GM12878 (cell line): Measurements from ENCODE around the gene CCDC6. TPM values are rescaled to one million over a fixed set of nuclear protein-coding genes. Genes with fewer than 3 reads are reported as not detected.

Experiments used
- ATF2 ChIP-seq: IDR thresholded peaks from 2 replicates; pipeline ENCODE4 v1.6.1; 2012; ENCODE audit warnings: low read length, inconsistent platforms
- BCL11A ChIP-seq: IDR thresholded peaks from 2 replicates; pipeline ENCODE4 v1.6.1; 2011; ENCODE audit warnings: low read depth, low read length
- BCLAF1 ChIP-seq: fragments of 450-650 bp; IDR thresholded peaks from 2 replicates; pipeline ENCODE4 v1.6.1; 2017; ENCODE audit warnings: antibody characterized with exemption, mild to moderate bottlenecking, moderate library complexity
- BRCA1 ChIP-seq: IDR thresholded peaks from 2 replicates; pipeline ENCODE4 v1.6.1; 2011; ENCODE audit warnings: low read depth, low read length, improper control_type of control experiment
- CEBPZ ChIP-seq: fragments of 150-350 bp; IDR thresholded peaks from 2 replicates; pipeline ENCODE4 v1.6.1; 2016; ENCODE audit warnings: low read depth, low read length
- CHD4 ChIP-seq: fragments of 200-600 bp; sonication (generic); IDR thresholded peaks from 2 replicates; pipeline ENCODE4 v1.6.1; 2016; ENCODE audit warnings: mild to moderate bottlenecking
- E2F8 ChIP-seq: fragments of 450-650 bp; IDR thresholded peaks from 2 replicates; pipeline ENCODE4 v1.6.1; 2018; ENCODE audit warnings: mild to moderate bottlenecking, low read depth, moderate library complexity; ENCODE audit not compliant: partially characterized antibody
- EED ChIP-seq: sonication (generic); IDR thresholded peaks from 2 replicates; pipeline ENCODE4 v1.6.1; 2016; ENCODE audit warnings: antibody characterized with exemption, low read depth
- ESRRA ChIP-seq: IDR thresholded peaks from 2 replicates; pipeline ENCODE4 v1.6.1; 2012; ENCODE audit warnings: mild to moderate bottlenecking, low read length, improper control_type of control experiment
- FOXK2 ChIP-seq: fragments of 450-650 bp; IDR thresholded peaks from 2 replicates; pipeline ENCODE4 v1.6.1; 2017; ENCODE audit warnings: mild to moderate bottlenecking, moderate library complexity
- MTA3 ChIP-seq: IDR thresholded peaks from 2 replicates; pipeline ENCODE4 v1.6.1; 2012; ENCODE audit warnings: low read length, inconsistent platforms, borderline replicate concordance
- NR2F1 ChIP-seq: fragments of 450-650 bp; conservative IDR thresholded peaks from 2 replicates; pipeline ENCODE4 v1.6.1; 2017; ENCODE audit warnings: mild to moderate bottlenecking
- NRF1 ChIP-seq: conservative IDR thresholded peaks from 2 replicates; pipeline ENCODE4 v1.6.1; 2011; ENCODE audit warnings: mild to moderate bottlenecking, low read depth, low read length, improper control_type of control experiment
- POLR2AphosphoS5 ChIP-seq: IDR thresholded peaks from 2 replicates; pipeline ENCODE4 v1.6.1; 2011; ENCODE audit warnings: mild to moderate bottlenecking, low read length, inconsistent platforms
- RCOR1 ChIP-seq: conservative IDR thresholded peaks from 2 replicates; pipeline ENCODE4 v1.6.1; 2012; ENCODE audit warnings: low read depth, low read length, improper control_type of control experiment
- RELB ChIP-seq: fragments of 450-650 bp; IDR thresholded peaks from 2 replicates; pipeline ENCODE4 v1.6.1; 2017; ENCODE audit warnings: low read depth, mild to moderate bottlenecking, moderate library complexity
- SMARCA5 ChIP-seq: fragments of 450-650 bp; IDR thresholded peaks from 2 replicates; pipeline ENCODE4 v1.6.1; 2017; ENCODE audit warnings: mild to moderate bottlenecking
- SMC3 ChIP-seq: IDR thresholded peaks from 2 replicates; pipeline ENCODE4 v1.6.1; 2011; ENCODE audit warnings: low read length, improper control_type of control experiment, borderline replicate concordance
- WRNIP1 ChIP-seq: IDR thresholded peaks from 2 replicates; pipeline ENCODE4 v1.6.1; 2011; ENCODE audit warnings: low read depth, low read length, improper control_type of control experiment, borderline replicate concordance
- ZNF24 ChIP-seq: fragments of 450-650 bp; IDR thresholded peaks from 2 replicates; pipeline ENCODE4 v1.6.1; 2017; ENCODE audit warnings: antibody characterized with exemption, mild to moderate bottlenecking
- ZNF622 ChIP-seq: fragments of 450-650 bp; IDR thresholded peaks from 2 replicates; pipeline ENCODE4 v1.6.1; 2017; ENCODE audit warnings: mild to moderate bottlenecking, inconsistent platforms
- polyA plus RNA-seq, 11 experiments: library from polyadenylated mRNA; depleted of rRNA in 4 of 11; unstranded in 6 of 11; stranded (reverse) in 5 of 11; fragments of >200 nt; fragmentation: Nextera tagmentation in 4 of 11; fragmentation: Illumina TruSeq in 1 of 11; extraction: Ambion mirVana in 4 of 11; extraction: Trizol in 1 of 11; gene quantifications; 1 replicate in 1 of 11; 2 replicates in 10 of 11; pipeline versions ENCODE4 v1.2.1 to v1.2.3, GENCODE V29; 2011 to 2016; ENCODE audit warnings: inconsistent platforms in 2 of 11, missing spikeins in 2 of 11, low read depth in 1 of 11
- total RNA-seq, 4 experiments: library from RNA; depleted of rRNA in 3 of 4; stranded (reverse); fragments of >200 nt in 3 of 4; fragmentation: Illumina TruSeq in 1 of 4; extraction: Trizol in 1 of 4; gene quantifications; 2 replicates each; pipeline versions ENCODE4 v1.2.1 to v1.2.3, GENCODE V29; 2013 to 2021

The CCDC6 gene
- total and polyA plus RNA-seq, 10 of the 15 experiments (the other 5 are each of a cell fraction or from before 2014, with no cell fraction given): 11.8 to 46.2 (median 26.7) TPM

- no peak for TF ChIP-seq CHD4
- TF ChIP-seq ESRRA: no peak
- no peak for TF ChIP-seq SMARCA5
- TF ChIP-seq RELB: no peak
- no peak for TF ChIP-seq NRF1
- TF ChIP-seq POLR2AphosphoS5: no peak
- no peak for TF ChIP-seq RCOR1
- TF ChIP-seq WRNIP1: no peak
- TF ChIP-seq CEBPZ: no peak
- TF ChIP-seq BRCA1: no peak
- TF ChIP-seq E2F8: no peak
- no peak for TF ChIP-seq BCL11A
- no peak for TF ChIP-seq SMC3
- no peak for TF ChIP-seq NR2F1
- no peak for TF ChIP-seq ZNF622
- no peak for TF ChIP-seq ZNF24
- TF ChIP-seq ATF2: peak; percentile 46; the same call in 1 of the 2 replicates
- TF ChIP-seq FOXK2: no peak
- no peak for TF ChIP-seq MTA3
- no peak for TF ChIP-seq BCLAF1
- no peak; the same call in 1 of the 2 replicates for TF ChIP-seq EED
Observed at GRCh38 chr10:59873896-59874295, 32.5 kb downstream of the CCDC6 start (continued).
